Measurements from ENCODE around the gene NSD1.
"Not testable (repeated sequence)": the region's sequence is repeated elsewhere in the genome, so short reads cannot be mapped to it uniquely, and the experiment has no call there.

Gene NSD1

DNA sequence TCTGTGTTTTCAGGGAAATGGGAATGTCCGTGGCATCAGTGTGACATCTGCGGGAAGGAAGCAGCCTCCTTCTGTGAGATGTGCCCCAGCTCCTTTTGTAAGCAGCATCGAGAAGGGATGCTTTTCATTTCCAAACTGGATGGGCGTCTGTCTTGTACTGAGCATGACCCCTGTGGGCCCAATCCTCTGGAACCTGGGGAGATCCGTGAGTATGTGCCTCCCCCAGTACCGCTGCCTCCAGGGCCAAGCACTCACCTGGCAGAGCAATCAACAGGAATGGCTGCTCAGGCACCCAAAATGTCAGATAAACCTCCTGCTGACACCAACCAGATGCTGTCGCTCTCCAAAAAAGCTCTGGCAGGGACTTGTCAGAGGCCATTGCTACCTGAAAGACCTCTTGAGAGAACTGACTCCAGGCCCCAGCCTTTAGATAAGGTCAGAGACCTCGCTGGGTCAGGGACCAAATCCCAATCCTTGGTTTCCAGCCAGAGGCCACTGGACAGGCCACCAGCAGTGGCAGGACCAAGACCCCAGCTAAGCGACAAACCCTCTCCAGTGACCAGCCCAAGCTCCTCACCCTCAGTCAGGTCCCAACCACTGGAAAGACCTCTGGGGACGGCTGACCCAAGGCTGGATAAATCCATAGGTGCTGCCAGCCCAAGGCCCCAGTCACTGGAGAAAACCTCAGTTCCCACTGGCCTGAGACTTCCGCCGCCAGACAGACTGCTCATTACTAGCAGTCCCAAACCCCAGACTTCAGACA, 160.4 kb downstream of the NSD1 start:
- DNase-seq = no peak

- DNase-seq = no peak
Observed at GRCh38 chr5:177294632-177295031, 161.1 kb downstream of the NSD1 start.

DNA sequence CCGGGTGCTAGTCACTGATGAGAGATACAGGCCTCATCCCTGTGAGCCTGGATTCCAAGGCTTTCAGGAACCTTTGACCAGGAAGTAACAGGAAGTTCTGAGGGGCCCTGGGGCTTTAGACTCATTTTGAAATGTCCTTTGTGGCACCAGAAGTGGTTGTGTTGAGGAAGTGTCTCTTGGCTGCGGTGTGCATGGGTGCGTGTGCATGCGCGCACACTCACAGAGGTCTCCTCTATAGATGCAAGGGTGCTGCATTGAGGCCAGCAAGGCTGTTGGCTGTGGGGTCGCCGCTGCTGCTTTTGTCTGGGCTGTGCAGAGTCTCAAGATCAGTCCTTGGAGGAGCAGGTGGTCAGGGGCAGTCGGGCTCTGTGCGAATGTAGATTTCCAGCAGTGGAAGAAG, 162.4 kb downstream of the NSD1 start:
- no peak for DNase-seq

DNA sequence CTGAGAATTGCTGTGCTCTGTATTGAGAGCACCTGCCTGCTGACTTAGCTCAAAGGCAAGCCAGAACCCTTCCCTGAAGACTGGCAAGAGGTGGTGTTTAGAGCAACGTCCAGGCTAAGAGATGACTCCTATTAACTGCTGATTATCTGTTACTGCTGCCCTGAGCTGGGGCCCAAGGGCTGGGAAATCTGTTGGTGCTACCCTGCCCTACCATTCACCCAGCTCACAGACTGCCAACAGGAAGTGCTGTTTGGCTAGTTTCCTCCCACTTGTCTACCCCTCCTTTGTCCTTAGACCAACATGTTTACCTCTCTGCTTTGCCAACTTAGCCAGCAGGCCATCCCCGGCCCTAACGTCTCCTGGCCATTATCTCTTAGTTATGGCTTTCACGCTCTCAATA, 163.0 kb downstream of the NSD1 start:
- no peak for DNase-seq

DNA sequence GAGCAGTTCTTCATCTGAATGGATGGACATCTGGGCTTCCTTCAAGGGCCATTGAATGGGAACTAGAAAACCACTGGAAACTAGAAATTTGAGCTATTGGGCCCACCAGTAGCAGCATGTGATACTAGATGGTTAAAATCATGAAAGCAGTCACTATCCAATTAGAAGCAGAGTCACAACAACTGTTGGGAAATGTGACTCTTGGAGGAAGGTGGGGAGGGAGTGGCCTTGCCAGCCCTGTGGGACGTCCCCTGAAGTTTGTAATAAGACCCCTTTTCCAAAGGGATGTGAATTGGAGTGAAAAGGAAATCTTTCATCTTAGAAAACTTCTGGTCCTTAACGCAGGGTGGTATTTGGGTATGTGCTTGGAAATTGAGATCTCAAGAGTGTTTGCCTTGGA, 164.3 kb downstream of the NSD1 start:
- no peak for DNase-seq

- no peak for DNase-seq
Observed at GRCh38 chr5:177299697-177300096, 166.1 kb downstream of the NSD1 start.

- peak; percentile 66 for DNase-seq
Observed at GRCh38 chr5:177300236-177300880, 166.8 kb downstream of the NSD1 start.

GRCh38 chr5:177300951-177301350, 167.4 kb downstream of the NSD1 start:
- no peak for DNase-seq

DNA sequence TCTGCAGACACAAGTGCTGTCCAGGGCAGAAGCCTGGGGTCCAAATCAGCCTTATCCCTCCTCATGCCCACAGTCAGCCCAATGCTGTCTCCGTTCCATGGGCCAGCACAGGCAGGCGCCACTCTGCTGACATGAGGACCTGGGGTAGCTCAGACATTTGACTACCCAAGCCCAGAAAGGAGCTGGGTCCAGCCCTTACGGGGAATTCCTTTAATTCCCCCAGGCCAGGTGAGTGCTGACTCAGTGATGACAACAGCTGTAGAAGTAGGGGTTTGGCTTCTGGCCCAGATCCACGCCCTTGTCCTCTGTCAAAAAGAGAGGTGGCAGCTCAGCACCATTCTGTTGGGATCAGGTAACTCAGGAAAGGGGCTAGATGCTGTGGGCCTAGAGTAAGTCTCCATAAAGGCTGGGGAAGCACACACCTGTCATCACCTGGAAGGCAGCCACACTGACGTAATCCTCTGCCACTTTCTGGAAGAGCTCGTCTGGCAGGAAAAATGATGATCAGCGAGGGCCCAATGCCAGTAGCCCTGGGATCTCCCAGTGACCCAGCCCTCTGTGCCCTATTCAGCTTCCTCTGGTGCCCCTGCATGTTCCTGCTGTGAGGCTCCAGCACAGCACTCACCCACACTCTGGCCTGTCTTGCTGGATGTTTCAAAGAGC, 168.1 kb downstream of the NSD1 start:
- DNase-seq = no peak

DNA sequence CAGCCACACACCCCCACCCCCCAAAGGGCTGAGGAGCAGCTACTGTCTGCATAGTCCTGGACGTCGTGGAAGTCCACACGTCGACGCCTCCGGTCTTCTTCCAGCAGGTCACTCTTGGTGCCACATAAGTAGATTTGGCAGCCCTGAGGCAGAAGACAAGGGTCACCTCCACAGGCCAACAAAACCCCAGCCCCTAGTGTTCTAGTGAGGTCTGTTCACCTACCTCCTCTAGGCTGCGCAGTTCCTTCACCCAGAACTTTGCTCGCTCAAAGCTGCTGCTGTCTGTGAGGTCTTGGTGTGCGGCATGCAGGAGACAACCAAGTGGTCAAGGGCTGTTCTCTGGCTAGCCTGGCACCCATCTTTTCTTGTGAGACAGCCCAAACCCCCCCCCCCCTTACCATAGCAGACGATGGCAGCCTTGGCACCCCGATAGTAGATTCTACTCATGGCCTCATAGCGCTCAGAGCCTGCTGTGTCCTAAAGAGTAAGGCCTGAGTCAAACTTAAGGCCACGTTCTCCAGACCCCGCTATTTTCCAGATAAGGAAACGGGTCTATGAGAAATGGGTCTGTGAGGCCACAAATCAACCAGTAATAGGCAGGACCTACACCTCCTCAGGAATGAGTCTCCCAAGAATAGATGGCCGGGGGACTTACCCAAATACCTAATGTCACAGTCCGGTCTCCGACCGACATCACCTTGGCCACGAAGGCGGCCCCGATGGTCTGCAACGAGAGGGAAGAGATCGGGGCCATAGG, 169.0 kb downstream of the NSD1 start:
- no peak for DNase-seq

DNA sequence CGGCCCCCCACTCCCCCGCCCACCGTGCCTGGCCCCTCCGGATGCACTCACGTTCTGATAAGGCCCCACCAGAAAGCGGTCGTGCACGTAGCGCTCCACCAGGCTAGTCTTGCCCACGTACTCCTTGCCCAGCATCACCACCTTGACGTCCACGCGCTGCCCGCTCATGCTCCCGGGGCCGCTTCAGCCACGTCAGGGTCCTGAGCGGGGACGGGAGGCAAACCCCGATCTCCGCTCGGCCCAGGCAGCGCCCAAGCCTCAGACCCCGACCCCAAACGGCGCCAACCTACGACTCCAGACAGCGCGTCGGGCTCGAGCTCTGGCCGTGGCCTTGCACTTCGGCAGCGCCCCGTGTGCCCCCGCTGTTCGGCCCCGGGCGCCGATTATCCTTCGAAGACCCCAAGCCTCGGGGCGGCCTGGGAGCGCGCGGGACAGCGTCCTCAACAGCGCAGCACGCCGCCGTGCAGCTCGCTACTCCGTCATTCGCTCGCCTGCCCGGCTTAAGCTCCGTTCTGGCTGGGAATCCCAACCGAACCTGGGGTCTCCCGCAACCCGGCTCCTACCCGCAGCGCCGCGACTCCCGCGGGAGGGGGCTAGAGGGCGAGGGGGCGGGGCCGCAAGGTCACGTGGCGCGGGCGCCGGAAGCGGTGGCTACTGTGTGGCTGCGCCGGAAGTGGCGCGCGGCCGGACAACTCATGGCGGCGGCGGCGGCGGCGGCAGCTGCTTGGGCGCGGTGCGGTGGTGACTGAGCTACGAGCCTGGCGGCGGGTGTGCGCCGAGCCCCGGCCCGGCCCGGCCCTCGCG, 169.8 kb downstream of the NSD1 start, which contains the start of the genes PRELID1 and RAB24:
Gene PRELID1 (plus strand): TSS at position 679 of the 804 bp plus-strand sequence. CDS start 187 bp downstream, outside the sequence.
Gene RAB24 (minus strand): TSS at position 599 of the 804 bp plus-strand sequence. CDS start 431 bp downstream, at position 168.
- peak; percentile 82 for DNase-seq

- DNase-seq = no peak
Observed at GRCh38 chr5:177303925-177304391, 170.4 kb downstream of the NSD1 start.

DNA sequence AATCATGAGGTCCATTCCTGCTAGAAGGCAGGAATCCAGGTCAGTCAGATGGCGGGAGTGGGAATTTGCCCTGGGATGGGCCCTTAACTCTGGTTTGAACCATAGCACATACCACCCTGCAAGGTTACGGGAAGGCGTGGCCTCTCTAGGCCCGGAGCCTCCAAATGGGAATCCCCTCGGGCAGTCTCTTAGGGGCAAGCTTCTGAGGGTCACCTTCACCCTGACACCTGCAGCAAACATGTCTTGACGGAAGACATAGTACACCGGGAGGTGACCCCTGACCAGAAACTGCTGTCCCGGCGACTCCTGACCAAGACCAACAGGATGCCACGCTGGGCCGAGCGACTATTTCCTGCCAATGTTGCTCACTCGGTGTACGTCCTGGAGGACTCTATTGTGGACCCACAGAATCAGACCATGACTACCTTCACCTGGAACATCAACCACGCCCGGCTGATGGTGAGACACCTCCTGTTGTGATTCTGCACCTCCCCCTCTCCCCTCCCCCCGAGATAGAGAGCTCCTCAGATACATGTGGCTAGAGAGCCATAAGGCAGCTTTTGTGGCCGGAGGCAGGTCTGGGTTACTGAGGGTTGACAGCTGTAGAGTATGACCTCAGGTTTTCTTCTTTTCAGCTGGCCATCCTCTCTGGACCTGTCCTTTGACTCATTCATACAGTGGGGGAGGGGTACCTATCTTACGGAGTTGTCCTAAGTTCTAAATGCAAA, 171.0 kb downstream of the NSD1 start:
- DNase-seq = no peak

- DNase-seq = not testable (repeated sequence)
Observed at GRCh38 chr5:177306103-177306640, 172.6 kb downstream of the NSD1 start.

GRCh38 chr5:177306674-177307543, 173.3 kb downstream of the NSD1 start:
- no peak for DNase-seq

GRCh38 chr5:177307544-177308363, 174.2 kb downstream of the NSD1 start:
- no peak for DNase-seq

GRCh38 chr5:177308740-177309139, 175.2 kb downstream of the NSD1 start:
- DNase-seq = no peak

GRCh38 chr5:177309351-177310191, 176.0 kb downstream of the NSD1 start:
- DNase-seq = peak; percentile 52

Measured in fibroblast of skin of right quadriceps (primary cell).